HG03571 (cell line): ENCODE data around the gene PC.

Source experiments
- ATAC-seq: cut with Tn5 transposase; IDR thresholded peaks from one replicate; pipeline ENCODE4 v1.9.1; 2021; ENCODE audit not compliant: unreplicated experiment

Gene PC

DNA sequence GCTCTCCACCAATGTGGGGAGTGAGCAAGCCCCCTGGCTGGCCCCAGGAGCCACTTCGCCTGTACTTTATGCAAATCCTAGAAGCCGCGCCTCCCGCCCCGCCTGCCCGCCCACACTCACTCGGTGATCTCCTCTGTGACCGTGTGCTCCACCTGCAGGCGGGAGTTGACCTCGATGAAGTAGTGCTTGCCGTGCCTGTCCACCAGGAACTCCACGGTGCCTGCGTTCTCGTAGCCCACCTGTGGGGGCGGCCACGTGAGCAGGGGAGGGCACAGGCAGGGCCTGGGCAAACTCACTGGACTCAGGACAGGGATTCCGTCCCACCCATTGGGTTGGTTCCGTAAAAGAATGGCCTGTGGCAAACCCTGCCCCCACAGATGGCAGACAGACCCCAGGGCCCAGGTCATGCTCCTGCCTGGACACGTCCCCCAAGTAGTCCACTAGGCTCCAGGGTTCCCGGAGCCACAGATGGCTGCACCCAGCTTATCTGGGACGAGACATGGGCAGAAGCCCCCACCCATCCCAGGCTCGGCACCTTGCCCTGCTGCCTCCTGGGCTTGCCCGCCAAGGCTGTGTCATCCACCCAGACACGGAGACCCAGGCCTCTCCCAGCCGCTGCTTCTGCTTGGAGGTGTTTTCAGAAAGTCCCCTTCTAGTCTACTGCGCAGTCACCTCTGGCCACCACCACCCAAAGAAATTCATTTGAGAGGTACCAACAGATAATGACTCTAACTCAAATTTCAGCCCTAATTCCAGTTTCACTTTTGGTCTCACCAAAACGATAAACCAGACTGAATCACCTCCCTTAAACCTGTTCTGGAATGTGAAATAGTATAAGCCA, 89.2 kb downstream of the PC start:
- ATAC-seq: no peak

DNA sequence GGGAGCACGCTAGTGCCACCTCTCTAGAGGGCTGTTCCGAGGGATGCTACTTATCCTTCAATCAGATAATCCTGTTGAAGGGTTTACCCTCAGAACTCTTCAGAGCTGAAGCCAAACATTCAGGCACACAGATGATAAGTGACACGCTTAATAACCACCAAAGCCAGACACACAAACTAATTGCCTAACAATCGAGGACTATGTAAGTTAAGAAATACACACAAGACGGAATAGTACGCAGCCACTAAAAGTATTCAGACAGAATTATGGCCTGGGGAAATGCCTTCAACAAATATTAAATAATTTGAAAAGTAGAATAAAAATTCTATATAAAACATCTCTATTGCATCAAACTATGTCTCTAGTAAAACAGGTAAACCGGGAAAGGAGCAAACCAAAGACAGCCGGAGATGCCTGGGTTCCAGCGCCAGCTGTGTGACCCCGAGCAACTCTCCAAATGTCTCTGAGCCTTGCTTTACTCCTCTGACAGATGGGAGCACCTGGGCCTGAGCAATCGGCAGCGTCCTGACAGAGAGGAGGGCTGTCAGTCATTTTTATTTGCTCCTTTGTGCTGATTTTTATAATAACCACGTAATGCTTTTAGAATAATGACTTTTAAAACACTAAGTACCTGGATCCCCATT, 90.0 kb downstream of the PC start:
- no peak for ATAC-seq

DNA sequence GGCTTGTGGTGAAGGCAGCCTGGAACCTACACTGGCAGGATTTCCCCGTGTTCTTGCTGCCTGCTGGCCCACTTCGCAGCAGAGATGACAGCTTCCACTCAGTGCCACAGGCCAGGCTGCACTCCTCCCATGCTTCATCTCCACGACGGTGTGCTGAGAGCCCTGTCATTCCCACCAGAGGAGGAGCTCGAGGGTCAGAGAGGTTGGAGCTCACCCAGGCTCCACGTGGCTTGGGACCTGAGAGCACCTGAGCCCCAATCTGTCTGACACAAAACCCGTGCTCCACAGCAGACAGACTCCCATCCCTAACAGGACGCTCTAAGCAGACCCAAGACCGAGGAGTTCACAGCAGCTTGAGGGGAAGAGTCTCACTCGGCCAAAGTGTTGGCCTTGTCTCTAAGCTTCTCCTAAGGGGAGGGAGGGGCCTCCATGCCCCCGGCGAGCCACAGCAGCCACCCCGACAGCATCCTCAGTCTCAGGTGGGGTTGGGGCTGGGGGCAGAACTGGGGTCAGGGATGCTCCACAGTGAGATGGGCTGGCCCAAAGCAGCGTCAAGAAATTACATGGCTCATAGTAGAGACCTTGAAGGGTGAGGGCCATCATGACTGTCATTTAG, 90.7 kb downstream of the PC start:
- no peak for ATAC-seq

DNA sequence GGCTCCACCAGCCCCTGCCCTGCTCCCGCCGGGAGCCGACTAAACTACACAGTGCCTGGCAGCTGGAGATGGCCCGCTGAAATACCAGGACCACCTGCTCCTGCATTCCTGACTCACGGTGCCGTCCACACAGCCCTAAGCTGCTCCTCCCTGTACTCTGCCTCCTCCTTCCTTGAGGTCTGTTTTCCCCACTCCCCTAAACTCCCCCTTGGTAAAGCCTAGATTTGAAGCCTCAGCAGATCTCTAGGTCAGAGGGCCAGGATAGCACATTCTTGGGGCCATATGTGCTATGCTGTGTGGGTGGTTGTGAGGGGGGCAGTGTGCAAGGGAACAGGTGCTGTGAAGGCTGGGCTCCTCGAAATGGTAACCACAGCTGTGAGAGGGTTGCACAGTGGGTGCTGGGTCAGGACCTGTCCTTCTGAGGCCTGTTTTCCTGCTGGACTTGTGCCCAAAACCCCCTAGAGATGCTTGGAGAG, 91.6 kb downstream of the PC start:
- no peak for ATAC-seq

DNA sequence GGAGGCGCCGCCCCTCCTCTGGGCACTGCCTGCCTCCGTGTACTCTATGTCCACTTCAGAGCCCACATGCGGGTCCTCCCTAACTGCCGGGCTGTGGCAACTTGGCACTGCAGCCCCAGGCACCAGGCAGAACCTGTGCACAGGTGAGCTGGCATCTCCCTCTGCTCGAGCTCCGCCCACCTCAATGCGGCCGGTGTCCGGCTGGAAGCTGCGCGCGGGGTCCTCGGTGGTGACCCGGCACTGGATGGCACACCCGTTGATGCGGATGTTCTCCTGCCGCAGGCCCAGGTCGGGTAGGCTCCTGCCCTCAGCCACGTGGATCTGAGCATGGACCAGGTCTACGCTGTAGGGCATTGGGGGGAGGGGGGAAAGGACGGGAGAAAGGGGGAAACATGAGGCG, 92.2 kb downstream of the PC start:
- no peak for ATAC-seq

DNA sequence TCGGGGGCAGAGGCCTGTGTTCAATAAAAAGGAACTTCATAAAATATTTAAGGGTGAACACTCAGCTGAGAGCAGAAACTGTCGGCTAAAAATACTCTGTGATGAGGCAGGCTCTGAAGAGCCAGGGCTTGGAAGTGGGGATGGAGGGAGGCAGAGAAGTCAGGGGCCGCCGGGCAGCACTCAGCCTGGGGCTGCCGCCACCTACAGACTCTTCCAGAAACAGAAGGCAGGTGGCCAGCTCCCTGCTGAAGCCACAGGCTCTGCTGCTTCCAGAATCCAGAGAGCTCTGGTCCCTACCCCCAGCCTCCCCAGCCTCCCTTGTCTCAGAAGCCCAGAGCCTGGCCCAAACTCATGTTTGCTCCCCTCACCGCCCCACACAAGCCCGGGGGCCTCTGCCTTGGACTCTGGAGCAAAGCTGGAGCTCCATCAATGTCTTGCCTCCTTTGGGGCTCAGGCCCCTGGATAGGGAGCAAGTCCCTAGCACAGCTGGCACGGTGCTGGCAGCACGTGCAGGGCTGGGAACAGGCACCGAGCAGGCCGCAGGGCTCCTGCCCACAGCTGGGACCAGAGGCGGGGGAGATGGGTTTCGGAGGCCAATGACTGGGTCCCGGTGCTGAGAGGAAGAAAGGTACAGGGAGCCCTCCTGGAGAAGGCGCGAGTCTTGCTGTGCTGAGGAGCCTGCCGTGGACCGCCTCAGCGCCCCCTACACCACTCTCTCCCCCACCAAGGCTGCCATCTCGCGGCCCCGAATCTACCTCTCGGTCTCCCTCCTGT, 93.1 kb downstream of the PC start:
- no peak for ATAC-seq

DNA sequence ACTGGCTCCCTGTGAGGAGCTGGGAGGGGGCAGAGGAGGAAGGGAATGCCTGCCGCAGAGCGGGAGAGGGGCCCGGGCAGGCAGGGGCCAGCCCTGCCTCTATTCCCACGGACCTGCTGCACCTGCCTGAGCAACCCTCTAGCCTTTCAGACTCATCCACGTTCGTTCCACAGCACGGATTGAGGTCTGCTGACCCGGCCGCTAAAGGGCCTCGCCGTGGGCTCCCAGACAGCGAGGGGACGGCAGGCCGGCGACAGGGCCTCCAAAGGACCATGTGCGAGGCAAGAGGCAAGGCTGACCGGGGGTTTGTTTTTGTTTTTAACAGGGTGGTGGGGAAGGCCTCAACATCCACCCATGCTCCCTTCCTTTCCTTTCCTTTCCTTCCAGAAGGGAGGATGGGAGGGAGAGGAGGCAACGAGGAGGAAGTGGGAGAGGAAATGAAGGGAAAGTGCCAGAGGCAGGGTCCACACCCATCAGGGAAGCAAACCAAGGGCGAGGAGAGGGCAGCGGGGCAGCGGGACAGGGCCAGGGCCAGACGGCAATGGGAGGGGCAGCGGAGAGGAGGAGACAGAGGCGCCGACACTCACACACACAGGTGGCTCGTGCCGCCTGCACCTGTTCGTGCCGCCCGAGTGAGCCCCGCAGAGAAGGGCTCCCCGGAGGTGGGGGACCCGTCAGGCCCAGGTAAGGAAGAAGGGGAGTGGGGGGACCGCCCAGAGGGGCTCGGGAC, 93.8 kb downstream of the PC start:
- ATAC-seq: no peak

DNA sequence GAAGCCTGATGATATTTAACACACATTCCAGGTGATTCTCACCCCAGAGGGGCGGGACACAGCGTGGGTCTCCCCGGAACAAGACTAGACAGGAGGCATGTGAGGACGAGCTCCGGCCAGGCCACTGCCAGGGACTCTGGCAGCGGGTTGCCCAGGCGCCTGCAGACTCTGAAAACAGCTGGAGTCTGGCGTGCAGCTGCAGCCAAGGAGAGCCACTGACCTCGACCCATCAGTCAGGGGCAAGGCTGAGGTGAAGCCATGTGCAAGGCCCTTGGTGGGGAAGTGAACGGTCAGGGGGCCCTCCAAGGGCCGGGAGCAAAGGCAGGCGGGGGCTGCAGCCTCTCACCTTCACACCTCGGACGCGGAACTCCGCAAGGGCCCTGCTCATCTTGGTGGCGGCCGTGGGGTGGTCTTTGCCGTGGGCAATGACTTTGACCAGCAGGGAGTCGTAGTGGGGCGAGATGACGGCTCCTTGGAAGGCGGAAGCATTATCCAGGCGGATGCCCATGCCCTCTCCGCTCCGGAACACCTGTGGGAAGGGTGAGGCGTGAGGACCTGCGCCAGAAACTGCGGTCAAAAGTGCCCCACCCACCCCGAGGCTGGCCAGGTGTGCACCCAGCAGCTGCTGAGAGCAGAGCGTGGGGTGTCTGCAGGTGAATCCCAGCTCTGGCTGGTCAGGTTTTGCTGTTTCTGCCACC, 94.6 kb downstream of the PC start:
- ATAC-seq: no peak

DNA sequence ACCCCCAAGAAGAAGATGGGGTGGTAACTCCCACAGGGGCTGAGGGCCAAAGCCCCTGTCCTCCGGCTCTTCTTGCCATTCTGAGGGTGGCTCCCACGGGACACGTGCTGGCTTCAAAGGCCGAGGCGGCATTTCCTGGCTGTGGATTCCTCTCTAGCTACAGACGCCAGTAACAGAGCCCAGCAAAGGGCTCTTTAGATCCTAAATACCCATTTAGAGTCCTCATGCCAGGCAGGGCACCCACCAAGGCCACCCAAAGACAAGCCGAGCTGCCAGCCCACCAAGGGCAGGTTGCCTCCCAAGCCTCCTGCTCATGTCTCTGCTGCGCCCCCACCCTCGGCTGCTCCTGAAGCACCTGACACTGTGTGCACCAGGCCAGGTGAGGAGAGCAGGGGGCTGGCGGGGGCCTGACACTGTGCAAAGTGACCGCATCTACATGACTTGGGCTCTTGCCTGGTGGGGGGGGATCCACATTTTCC, 95.6 kb downstream of the PC start:
- no peak for ATAC-seq

DNA sequence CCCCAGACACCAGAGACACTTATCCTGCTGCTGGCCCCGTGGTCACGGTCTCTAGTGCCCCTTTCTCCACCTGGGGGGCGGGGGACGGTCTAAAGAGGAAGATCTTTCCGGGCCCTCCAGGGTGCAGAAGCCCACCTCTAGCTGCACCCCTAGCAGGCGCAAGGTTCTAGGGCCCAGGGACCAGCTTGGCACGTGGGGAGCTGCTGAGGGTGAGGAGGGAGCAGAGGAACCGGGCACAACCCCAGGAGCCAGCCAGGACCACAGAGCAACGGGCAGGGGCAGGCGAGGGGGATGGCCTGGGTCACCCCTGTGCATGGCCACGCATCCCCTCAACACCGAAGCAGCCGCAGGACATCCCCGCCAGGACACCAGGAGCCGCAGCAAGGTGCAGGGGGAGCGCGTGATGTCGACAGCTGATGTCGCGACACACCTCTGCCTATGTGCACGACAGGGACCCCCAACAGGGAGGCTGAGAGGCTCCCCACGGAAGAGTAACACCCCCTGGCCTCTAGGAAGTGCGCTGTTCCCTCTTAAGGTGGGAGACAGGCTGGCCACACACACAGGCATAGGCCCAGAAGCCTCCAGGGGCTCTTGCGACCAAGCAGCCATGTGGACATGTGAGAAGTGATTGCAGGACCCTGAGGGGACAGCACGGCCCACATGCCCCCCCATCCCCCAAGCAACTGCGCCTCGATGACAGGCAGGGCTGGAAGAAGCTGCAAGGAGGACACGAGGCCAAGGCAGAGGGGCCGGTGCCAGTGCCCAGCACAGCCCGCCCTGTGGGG, 96.2 kb downstream of the PC start:
- ATAC-seq: no peak

DNA sequence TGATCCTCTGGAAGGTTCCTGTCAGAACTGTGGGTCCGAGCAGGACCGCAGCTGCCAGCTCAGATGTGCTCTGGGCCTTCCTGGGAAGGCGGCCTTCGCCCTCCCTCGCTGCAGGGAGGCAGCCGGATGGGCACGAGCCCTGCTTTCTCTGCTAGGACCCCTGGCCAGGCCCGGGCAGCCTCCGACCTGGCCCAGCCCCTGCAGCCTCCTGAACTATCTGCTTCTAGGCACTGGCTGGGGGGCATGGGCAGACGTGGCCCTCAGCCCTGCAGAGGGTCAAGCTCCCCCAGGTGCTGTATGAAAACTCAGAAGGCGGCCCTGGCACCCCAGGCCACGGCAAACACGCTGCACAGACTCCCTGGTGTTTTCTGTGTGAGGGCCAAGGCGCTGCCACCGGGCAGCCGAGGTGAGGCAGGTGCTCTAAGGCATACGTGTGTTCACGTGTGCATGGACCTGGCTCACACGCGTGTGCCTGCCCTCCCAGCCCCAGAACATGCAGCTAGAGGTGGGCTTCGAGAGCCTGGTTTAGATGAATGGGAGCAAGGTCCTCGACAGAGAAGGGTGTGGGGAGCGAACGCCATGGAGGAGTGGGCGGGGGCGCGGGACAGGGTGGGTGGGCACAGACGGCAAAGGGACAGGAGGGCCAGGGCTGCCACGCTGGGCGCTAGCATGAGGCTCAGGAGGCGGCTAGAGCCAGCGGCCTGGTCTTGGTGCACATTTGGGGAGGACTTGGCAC, 97.0 kb downstream of the PC start:
- ATAC-seq: no peak

DNA sequence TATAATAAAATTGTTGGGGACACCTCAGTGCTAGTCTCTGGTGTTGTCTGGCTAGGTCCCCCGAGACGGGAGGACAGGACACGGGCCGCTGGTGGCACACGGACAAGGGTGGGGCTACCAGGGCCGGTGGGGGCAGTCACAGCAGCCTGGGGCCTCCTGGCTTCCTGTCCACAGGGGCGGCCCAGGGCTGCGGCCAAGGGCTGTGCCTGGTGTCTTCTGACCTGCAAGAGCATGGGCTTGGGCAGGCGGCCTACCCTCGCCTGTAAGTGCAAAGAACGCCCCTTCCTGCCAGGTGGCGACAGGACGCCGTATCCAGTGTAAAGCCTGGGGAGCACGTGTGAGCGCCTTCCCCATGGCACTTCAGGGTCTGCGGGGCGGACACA, 97.7 kb downstream of the PC start:
- ATAC-seq: no peak

DNA sequence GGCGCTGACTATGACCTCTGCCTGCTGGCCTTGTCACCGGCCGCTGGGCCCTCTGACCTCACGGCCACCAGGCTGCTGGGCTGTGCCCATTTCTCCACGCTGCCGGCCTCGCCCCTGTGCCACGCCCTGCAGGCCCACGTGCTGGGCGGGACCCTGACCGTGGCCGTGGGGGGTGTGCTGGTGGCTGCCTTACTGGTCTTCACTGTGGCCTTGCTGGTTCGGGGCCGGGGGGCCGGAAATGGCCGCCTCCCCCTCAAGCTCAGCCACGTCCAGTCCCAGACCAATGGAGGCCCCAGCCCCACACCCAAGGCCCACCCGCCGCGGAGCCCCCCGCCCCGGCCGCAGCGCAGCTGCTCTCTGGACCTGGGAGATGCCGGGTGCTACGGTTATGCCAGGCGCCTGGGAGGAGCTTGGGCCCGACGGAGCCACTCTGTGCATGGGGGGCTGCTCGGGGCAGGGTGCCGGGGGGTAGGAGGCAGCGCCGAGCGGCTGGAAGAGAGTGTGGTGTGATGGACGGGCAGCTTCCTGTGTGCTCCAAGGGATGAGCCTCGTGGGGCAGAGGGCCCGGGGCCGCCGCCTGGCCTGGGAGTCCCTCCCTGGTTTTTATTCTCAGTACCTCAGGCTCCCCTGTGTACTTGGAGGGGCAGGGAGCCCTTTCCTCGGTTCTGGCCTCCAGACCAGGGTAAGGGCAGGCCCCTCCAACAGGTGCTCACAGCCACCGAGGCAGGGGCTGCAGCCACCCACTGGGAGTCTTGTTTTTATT, 98.3 kb downstream of the PC start:
- ATAC-seq: no peak

DNA sequence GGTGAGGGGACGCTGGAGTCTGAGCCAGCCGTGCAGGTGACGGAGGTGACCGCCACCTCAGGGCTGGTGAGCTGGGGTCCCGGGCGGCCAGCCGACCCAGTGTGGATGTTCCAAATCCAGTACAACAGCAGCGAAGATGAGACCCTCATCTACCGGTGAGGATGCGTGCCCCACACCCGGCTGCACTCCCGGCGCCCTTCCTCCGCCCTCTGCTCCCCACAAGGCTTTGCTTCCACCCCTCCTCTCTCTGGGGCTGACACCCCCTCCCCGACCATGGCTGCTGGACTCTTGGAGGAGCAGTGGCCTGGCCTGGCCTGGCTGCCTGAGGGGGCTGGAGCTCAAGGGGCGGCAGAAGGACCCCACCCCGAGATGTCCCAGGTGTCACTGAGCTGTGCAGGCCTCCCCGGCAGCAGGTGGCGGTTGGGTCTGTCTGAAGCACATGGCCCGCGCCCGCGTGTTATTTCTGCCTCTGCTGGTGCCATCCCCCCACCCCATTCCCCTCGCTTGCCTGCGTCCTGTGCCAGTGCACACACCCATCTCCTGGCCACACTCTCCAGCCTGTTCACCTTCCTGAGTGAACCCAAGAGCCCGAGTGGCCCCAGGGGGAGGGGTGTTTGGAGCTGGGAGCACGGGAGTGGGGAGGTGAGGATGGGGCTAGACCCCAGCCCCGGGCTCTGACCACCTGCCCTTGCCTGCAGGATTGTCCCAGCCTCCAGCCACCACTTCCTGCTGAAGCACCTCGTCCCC, 99.1 kb downstream of the PC start:
- ATAC-seq: no peak

DNA sequence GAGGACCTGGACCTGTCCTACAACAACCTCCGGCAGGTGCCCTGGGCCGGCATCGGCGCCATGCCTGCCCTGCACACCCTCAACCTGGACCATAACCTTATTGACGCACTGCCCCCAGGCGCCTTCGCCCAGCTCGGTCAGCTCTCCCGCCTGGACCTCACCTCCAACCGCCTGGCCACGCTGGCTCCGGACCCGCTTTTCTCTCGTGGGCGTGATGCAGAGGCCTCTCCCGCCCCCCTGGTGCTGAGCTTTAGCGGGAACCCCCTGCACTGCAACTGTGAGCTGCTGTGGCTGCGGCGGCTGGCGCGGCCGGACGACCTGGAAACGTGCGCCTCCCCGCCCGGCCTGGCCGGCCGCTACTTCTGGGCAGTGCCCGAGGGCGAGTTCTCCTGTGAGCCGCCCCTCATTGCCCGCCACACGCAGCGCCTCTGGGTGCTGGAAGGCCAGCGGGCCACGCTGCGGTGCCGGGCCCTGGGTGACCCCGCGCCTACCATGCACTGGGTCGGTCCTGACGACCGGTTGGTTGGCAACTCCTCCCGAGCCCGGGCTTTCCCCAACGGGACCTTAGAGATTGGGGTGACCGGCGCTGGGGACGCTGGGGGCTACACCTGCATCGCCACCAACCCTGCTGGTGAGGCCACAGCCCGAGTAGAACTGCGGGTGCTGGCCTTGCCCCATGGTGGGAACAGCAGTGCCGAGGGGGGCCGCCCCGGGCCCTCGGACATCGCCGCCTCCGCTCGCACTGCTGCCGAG, 99.8 kb downstream of the PC start:
- no peak for ATAC-seq

DNA sequence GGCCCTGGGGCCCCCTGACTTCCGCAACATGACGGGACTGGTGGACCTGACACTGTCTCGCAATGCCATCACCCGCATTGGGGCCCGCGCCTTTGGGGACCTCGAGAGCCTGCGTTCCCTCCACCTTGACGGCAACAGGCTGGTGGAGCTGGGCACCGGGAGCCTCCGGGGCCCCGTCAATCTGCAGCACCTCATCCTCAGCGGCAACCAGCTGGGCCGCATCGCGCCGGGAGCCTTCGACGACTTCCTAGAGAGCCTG, 100.3 kb downstream of the PC start:
- ATAC-seq: no peak
